HepG2 (cell line): Measurements from ENCODE around the gene SLC4A2. TPM values are rescaled to one million over a fixed set of nuclear protein-coding genes. Genes with fewer than 3 reads are reported as not detected.

Source experiments
- ELF3 ChIP-seq: IDR thresholded peaks from 2 replicates; pipeline ENCODE4 v1.6.1; 2016; ENCODE audit warnings: missing genetic modification reagents, missing compliant biosample characterization
- ERF ChIP-seq: IDR thresholded peaks from 2 replicates; pipeline ENCODE4 v1.6.1; 2018; ENCODE audit warnings: missing biosample characterization, missing genetic modification reagents
- GATAD2A ChIP-seq: IDR thresholded peaks from 2 replicates; pipeline ENCODE4 v1.6.1; 2016
- HOXA3 ChIP-seq: sonication (generic); formaldehyde crosslinking; IDR thresholded peaks from 2 replicates; pipeline ENCODE4 v1.5.0; 2020; ENCODE audit warnings: missing genetic modification reagents
- MEIS2 ChIP-seq: sonication (generic); formaldehyde crosslinking; IDR thresholded peaks from 2 replicates; pipeline ENCODE4 v1.9.0; 2021; ENCODE audit warnings: mild to moderate bottlenecking, missing genetic modification reagents
- MIER3 ChIP-seq: IDR thresholded peaks from 2 replicates; pipeline ENCODE4 v1.6.1; 2016; ENCODE audit warnings: missing compliant biosample characterization, borderline replicate concordance
- MYC ChIP-seq: sonication (generic); formaldehyde crosslinking; IDR thresholded peaks from 2 replicates; pipeline ENCODE4 v1.9.0; 2021; ENCODE audit warnings: missing genetic modification reagents, borderline replicate concordance
- NFATC3 ChIP-seq: sonication (generic); formaldehyde crosslinking; IDR thresholded peaks from 2 replicates; pipeline ENCODE4 v1.5.1; 2020; ENCODE audit warnings: mild to moderate bottlenecking, missing genetic modification reagents
- POGK ChIP-seq: sonication (generic); formaldehyde crosslinking; conservative IDR thresholded peaks from 2 replicates; pipeline ENCODE4 v1.8.0; 2022; ENCODE audit warnings: mild to moderate bottlenecking, moderate library complexity, missing genetic modification reagents
- PRDM10 ChIP-seq: sonication (generic); formaldehyde crosslinking; IDR thresholded peaks from 2 replicates; pipeline ENCODE4 v1.4.0; 2020; ENCODE audit warnings: low read depth, missing genetic modification reagents
- RAD21 ChIP-seq: fragments of 450-650 bp; formaldehyde crosslinking; IDR thresholded peaks from 2 replicates; pipeline ENCODE4 v1.5.0; 2020; ENCODE audit warnings: mild to moderate bottlenecking
- RFXAP ChIP-seq: sonication (generic); formaldehyde crosslinking; IDR thresholded peaks from 2 replicates; pipeline ENCODE4 v1.4.0; 2020; ENCODE audit warnings: missing genetic modification reagents, borderline replicate concordance
- STAG1 ChIP-seq: sonication (generic); formaldehyde crosslinking; IDR thresholded peaks from 2 replicates; pipeline ENCODE4 v1.4.0; 2020; ENCODE audit warnings: missing genetic modification reagents
- THAP7 ChIP-seq: sonication (generic); formaldehyde crosslinking; IDR thresholded peaks from 2 replicates; pipeline ENCODE4 v1.8.1; 2023; ENCODE audit warnings: mild to moderate bottlenecking, missing genetic modification reagents
- UBTF ChIP-seq: sonication (generic); formaldehyde crosslinking; IDR thresholded peaks from 2 replicates; pipeline ENCODE4 v1.4.0; 2020; ENCODE audit warnings: mild to moderate bottlenecking, missing genetic modification reagents
- ZNF263 ChIP-seq: sonication (generic); formaldehyde crosslinking; IDR thresholded peaks from 2 replicates; pipeline ENCODE4 v1.4.0; 2020; ENCODE audit warnings: missing genetic modification reagents
- ZNF337 ChIP-seq: sonication (generic); formaldehyde crosslinking; IDR thresholded peaks from 2 replicates; pipeline ENCODE4 v1.5.1; 2020; ENCODE audit warnings: missing genetic modification reagents, low read depth, mild to moderate bottlenecking, borderline replicate concordance
- ZNF432 ChIP-seq: sonication (generic); formaldehyde crosslinking; IDR thresholded peaks from 2 replicates; pipeline ENCODE4 v1.5.0; 2020; ENCODE audit warnings: missing genetic modification reagents, mild to moderate bottlenecking, borderline replicate concordance
- ZNF567 ChIP-seq: sonication (generic); formaldehyde crosslinking; IDR thresholded peaks from 2 replicates; pipeline ENCODE4 v1.8.1; 2023; ENCODE audit warnings: mild to moderate bottlenecking, missing genetic modification reagents, borderline replicate concordance
- ZNF605 ChIP-seq: sonication (generic); formaldehyde crosslinking; IDR thresholded peaks from 2 replicates; pipeline ENCODE4 v1.8.0; 2022; ENCODE audit warnings: mild to moderate bottlenecking, missing genetic modification reagents
- ZNF709 ChIP-seq: sonication (generic); formaldehyde crosslinking; IDR thresholded peaks from 2 replicates; pipeline ENCODE4 v1.5.0; 2020; ENCODE audit warnings: mild to moderate bottlenecking, missing genetic modification reagents
- polyA plus RNA-seq, 8 experiments: library from polyadenylated mRNA; depleted of rRNA in 3 of 8; stranded (reverse) in 7 of 8; unstranded in 1 of 8; fragments of >200 nt; fragmentation: Illumina TruSeq in 4 of 8; extraction: Trizol in 4 of 8; gene quantifications; 2 replicates each; pipeline versions ENCODE4 v1.2.1 to v1.2.3, GENCODE V29; 2011 to 2016; ENCODE audit warnings: low read depth in 4 of 8, missing spikeins in 1 of 8, mixed read lengths in 1 of 8; ENCODE audit not compliant: insufficient read depth in 1 of 8
- total RNA-seq, 5 experiments: library from RNA; depleted of rRNA; stranded (reverse); fragments of >200 nt; fragmentation: Illumina TruSeq; extraction: Trizol; gene quantifications; 2 replicates each; pipeline ENCODE4 v1.2.3, GENCODE V29; 2016; ENCODE audit warnings: low read depth in 1 of 5

Gene SLC4A2
- total and polyA plus RNA-seq, 2 of the 13 experiments (the other 11 are each of a cell fraction or from before 2014, with no cell fraction given), result 51.9 to 73.4 TPM

- TF ChIP-seq PRDM10, result no peak
- peak; percentile 90 for TF ChIP-seq RAD21 (CRISPR knock-in tag)
- TF ChIP-seq ELF3 (CRISPR knock-in tag), result peak; percentile 31; the same call in 1 of the 2 replicates
- TF ChIP-seq POGK (CRISPR knock-in tag), result 0 out of 2 replicates have a peak, but pooled peaks have one; percentile 21
- no peak for TF ChIP-seq NFATC3
- peak; percentile 47; the same call in 1 of the 2 replicates for TF ChIP-seq MIER3 (CRISPR knock-in tag)
- 0 out of 2 replicates have a peak, but pooled peaks have one; percentile 48 for TF ChIP-seq ERF (CRISPR knock-in tag)
- no peak for TF ChIP-seq ZNF337
- TF ChIP-seq UBTF, result peak; percentile 35; the same call in 1 of the 2 replicates
- 0 out of 2 replicates have a peak, but pooled peaks have one; percentile 28 for TF ChIP-seq THAP7 (CRISPR knock-in tag)
- TF ChIP-seq ZNF567 (CRISPR knock-in tag), result 0 out of 2 replicates have a peak, but pooled peaks have one; percentile 33
- 0 out of 2 replicates have a peak, but pooled peaks have one; percentile 30 for TF ChIP-seq ZNF709
- TF ChIP-seq ZNF432, result no peak
- TF ChIP-seq RFXAP (CRISPR knock-in tag), result no peak
- 0 out of 2 replicates have a peak, but pooled peaks have one; percentile 33 for TF ChIP-seq MEIS2 (CRISPR knock-in tag)
- TF ChIP-seq ZNF605 (CRISPR knock-in tag), result no peak
- 0 out of 2 replicates have a peak, but pooled peaks have one; percentile 16 for TF ChIP-seq HOXA3
- TF ChIP-seq STAG1, result peak; percentile 93
- TF ChIP-seq MYC (CRISPR knock-in tag), result peak; percentile 36; the same call in 1 of the 2 replicates
- TF ChIP-seq GATAD2A (CRISPR knock-in tag), result 0 out of 2 replicates have a peak, but pooled peaks have one; percentile 29
- TF ChIP-seq ZNF263, result peak; percentile 68
These were observed 51.7 kb downstream of the SLC4A2 start (continued) for GRCh38 chr7:151110941-151111645.
